HG03095 (cell line): ENCODE measurements around the gene PHLPP1.

Source experiments
- ATAC-seq: cut with Tn5 transposase; IDR thresholded peaks from one replicate; pipeline ENCODE4 v1.9.1; 2021; ENCODE audit warnings: moderate library complexity; ENCODE audit not compliant: unreplicated experiment

The PHLPP1 gene

GRCh38 chr18:62771494-62772270 lies 56.3 kb downstream of the PHLPP1 start:
- ATAC-seq, result no peak

GRCh38 chr18:62772860-62773584 lies 57.7 kb downstream of the PHLPP1 start:
- ATAC-seq, result no peak

- ATAC-seq, result no peak
Measured at GRCh38 chr18:62773691-62774090, 58.4 kb downstream of the PHLPP1 start.

GRCh38 chr18:62776024-62776570 lies 60.8 kb downstream of the PHLPP1 start:
- ATAC-seq, result no peak

- ATAC-seq, result no peak
Measured at GRCh38 chr18:62777814-62778213, 62.5 kb downstream of the PHLPP1 start.

GRCh38 chr18:62778976-62779869 lies 63.9 kb downstream of the PHLPP1 start:
- no peak for ATAC-seq

DNA sequence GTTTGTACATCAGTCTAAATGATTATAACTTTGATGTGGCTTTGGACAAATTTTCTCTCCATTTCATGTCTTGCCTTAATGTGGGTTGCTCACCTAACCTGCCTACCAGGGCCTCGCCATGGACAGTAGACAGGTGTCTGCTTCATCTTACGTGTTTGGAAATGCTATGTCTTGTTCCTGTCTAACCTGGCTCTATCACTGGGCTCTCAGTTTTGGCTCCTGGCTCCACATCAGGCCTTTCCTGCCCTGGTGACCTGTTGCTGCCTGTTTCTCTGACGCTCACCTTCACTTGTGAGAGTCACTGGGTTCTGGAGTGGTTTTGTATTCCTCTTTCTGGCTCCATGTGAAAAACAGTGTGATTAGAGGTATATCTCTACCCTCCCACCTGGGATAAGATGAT lies 65.9 kb downstream of the PHLPP1 start:
- no peak for ATAC-seq

DNA sequence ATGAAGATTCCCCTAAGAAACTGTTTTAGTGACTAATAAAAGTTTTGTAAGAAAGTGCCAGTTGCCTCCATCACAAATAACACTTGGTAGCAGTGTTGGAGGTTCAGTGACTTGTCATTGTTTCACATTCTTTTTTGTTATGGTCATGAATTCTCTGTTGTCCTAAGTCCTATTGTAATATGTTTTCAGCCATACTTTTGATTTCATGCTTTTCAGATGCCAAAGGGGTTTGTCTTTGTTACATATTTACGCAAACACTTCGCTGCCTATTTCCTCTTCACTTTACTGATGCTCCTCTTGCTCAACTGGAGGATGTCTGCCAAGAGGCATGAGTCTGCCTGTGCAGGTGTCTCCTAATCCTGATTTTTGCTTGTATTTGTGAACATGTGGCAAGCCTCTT lies 66.6 kb downstream of the PHLPP1 start:
- ATAC-seq, result no peak

- no peak for ATAC-seq
Measured at GRCh38 chr18:62784338-62784965, 69.1 kb downstream of the PHLPP1 start.

DNA sequence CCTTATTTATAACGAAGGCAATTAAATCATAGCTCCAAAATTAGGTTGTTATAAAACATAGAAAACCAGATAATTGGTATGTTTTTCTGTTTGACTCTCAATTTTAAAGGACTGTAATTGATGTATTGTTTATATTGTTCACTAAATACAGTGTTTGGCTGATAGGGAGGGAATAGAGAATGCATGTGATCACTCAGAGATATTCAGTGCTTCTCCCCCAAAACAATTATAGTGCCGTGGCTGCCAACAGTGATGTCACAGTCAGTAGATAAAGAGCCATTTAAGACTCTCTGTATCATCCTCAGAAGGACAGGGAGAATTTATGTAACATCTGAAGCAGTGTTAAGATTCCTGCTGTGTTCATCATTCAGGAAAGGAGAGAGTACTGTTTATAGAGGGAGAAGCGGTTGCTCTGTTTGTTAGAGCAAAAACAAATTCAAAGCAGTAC lies 69.6 kb downstream of the PHLPP1 start:
- ATAC-seq, result no peak

DNA sequence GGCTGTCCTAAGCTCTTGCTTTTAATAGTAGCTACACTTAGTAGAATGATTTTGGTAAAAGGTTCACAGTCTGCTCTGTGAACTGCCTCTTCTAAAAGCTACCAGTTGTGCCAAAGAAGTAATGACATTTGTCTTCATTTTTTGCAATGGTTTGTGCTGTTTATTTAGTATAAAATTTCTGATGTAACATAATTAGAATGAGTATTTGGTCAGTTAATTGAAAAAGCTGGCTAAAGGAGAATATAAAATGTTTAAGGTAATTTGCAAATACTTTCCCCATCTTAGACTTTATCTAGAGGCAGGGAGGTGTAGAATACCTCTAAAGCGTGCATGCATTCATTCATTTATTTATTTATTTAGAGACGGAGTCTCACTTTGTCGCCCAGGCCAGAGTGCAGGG lies 71.3 kb downstream of the PHLPP1 start:
- ATAC-seq, result no peak

GRCh38 chr18:62788111-62788510 lies 72.8 kb downstream of the PHLPP1 start:
- ATAC-seq, result no peak

DNA sequence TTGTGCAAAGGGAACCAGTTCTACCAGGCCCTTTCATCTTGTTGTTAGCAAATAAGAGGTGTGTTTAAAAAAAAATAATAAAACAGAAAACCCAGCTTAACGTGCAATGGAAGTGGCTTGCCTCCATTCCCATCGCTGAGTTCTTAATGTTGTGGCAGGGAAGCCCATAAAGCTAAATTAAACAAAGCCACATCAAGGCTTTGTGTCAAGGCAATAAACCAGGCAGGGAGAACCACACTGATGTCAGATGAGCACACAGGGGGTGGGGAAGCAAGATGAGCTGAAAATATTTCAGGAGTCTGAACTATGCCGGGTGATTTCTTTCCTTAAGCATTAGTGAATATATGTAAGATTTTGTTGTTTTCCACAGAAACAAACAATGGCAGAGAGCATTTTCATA lies 73.5 kb downstream of the PHLPP1 start:
- no peak for ATAC-seq

- ATAC-seq, result no peak
Measured at GRCh38 chr18:62790871-62791772, 75.8 kb downstream of the PHLPP1 start.

DNA sequence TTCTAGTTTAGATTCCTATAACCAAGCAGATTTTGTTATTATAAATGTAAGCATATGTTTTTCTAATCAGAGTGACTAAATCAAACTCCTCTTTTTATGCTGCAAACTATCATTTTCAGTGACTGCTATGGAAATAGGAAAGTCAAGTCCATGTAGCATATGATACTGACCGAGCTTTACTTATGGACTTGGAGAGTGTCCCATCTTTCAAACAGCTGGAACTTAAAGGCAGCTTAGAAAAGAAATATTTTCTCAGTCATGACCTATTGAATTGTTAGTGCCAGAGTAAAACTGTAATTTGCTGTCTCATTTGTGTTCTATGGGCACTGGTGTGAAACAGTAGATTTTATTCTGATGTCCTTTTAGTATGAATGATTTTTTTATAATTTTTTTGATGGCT lies 76.7 kb downstream of the PHLPP1 start:
- no peak for ATAC-seq

GRCh38 chr18:62795813-62796212 lies 80.5 kb downstream of the PHLPP1 start:
- no peak for ATAC-seq

- ATAC-seq, result no peak
Measured at GRCh38 chr18:62796216-62796621, 80.9 kb downstream of the PHLPP1 start.

GRCh38 chr18:62797329-62797728 lies 82.0 kb downstream of the PHLPP1 start:
- no peak for ATAC-seq

DNA sequence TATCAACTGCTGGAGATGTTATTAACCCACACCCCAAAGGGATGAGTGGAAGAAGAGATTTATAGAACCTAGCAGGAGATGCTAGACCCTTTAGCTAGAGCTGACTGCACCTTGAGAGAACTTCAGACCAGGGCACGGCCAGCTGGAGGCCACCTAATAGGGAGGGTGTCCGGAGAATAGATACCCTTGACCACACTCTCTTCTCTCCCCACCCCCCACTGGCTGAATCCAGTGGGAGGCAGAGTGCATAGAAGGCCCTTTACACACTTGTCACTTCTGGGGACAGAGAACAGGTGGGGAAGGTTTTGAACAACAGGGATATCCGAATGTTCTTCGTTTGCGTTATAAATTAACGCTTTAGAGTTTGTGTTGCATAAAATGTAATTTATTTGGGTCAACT lies 84.6 kb downstream of the PHLPP1 start:
- ATAC-seq, result no peak

- no peak for ATAC-seq
Measured at GRCh38 chr18:62802523-62802922, 87.2 kb downstream of the PHLPP1 start.
